B cell (primary cell): Measurements from ENCODE around the gene MICAL3. TPM values are rescaled to one million over a fixed set of nuclear protein-coding genes. Genes with fewer than 3 reads are reported as not detected.

Source experiments
- ATAC-seq: fragments of 200-7000 bp; cut with Tn5 transposase; one replicate; pipeline ENCODE4 v1.10.0; 2021; ENCODE audit warnings: low read depth, mild to moderate bottlenecking, moderate number of reproducible peaks, moderate library complexity
- CTCF ChIA-PET: fragments of 350-600 bp; sonication (Branson Sonifier 250); formaldehyde crosslinking; loops from one replicate; lab custom pipeline; 2021; ENCODE audit warnings: antibody characterized with exemption, inconsistent platforms; lab: Charles Lee
- POLR2A ChIA-PET: fragments of 350-600 bp; sonication (Branson Sonifier 250); formaldehyde crosslinking; loops from one replicate; lab custom pipeline; 2021; ENCODE audit warnings: antibody characterized with exemption; lab: Charles Lee
- DNase-seq: peaks from one replicate; pipeline ENCODE4 v3.0.0; 2013
- H2AFZ ChIP-seq: 2 replicates; pipeline ENCODE4 v1.6.1; 2012; ENCODE audit warnings: mild to moderate bottlenecking, low read depth, low read length; ENCODE audit not compliant: insufficient read depth, poor library complexity, severe bottlenecking
- H3K27ac ChIP-seq, 2 donors: 1 replicate in 1 of 2; 2 replicates in 1 of 2; pipeline ENCODE4 v1.5.1; 2012 to 2013; ENCODE audit warnings: low read length in 2 of 2, mild to moderate bottlenecking in 2 of 2, moderate library complexity in 1 of 2
- H3K27me3 ChIP-seq, 4 experiments: fragments of 200-600 bp in 1 of 4; sonication (generic) in 1 of 4; replicated peaks in 1 of 4; 1 replicate in 2 of 4; 2 replicates in 2 of 4; pipeline versions ENCODE4 v1.6.1 to v1.7.0; 2013 to 2016; ENCODE audit warnings: low read length in 3 of 4, mild to moderate bottlenecking in 2 of 4, mixed read lengths in 1 of 4, moderate library complexity in 1 of 4; ENCODE audit not compliant: insufficient read depth in 4 of 4, control insufficient read depth in 3 of 4; ENCODE audit errors: control extremely low read depth in 1 of 4
- H3K36me3 ChIP-seq, 2 experiments: replicated peaks in 1 of 2; 1 replicate in 1 of 2; 2 replicates in 1 of 2; pipeline versions ENCODE4 v1.6.1 to v1.7.1; 2013; ENCODE audit warnings: low read length in 1 of 2; ENCODE audit not compliant: insufficient read depth in 2 of 2, control insufficient read depth in 1 of 2; ENCODE audit errors: control extremely low read depth in 1 of 2, extremely low read depth in 1 of 2
- H3K4me1 ChIP-seq, 2 donors: fragments of 200-600 bp in 1 of 2; sonication (generic) in 1 of 2; 1 replicate in 1 of 2; 2 replicates in 1 of 2; pipeline versions ENCODE4 v1.5.1 to v1.6.1; 2013 to 2017; ENCODE audit warnings: low read length in 2 of 2; ENCODE audit not compliant: control insufficient read depth in 2 of 2, insufficient read depth in 2 of 2
- H3K4me2 ChIP-seq: replicated peaks from 2 replicates; pipeline ENCODE3; 2012; ENCODE audit warnings: mild to moderate bottlenecking, low read depth, low read length; ENCODE audit not compliant: poor library complexity, severe bottlenecking
- H3K4me3 ChIP-seq, 5 experiments: fragments of 200-600 bp in 1 of 5; sonication (generic) in 1 of 5; 1 replicate in 3 of 5; 2 replicates in 2 of 5; pipeline versions ENCODE4 v1.5.1 to v1.7.0; 2011 to 2016; ENCODE audit warnings: low read length in 4 of 5, mild to moderate bottlenecking in 4 of 5, low read depth in 2 of 5, control low read depth in 1 of 5, moderate library complexity in 1 of 5; ENCODE audit not compliant: insufficient read depth in 1 of 5; ENCODE audit errors: control extremely low read depth in 1 of 5, extremely low read depth in 1 of 5
- H3K79me2 ChIP-seq: fragments of 200-600 bp; sonication (generic); one replicate; pipeline ENCODE4 v1.6.0; 2016; ENCODE audit warnings: low read length; ENCODE audit not compliant: control insufficient read depth, insufficient read depth
- H3K9ac ChIP-seq: fragments of 200-600 bp; sonication (generic); 2 replicates; pipeline ENCODE4 v1.6.1; 2017; ENCODE audit warnings: mild to moderate bottlenecking, low read length, moderate library complexity
- H3K9me3 ChIP-seq, 3 donors: one replicate each; pipeline versions ENCODE4 v1.6.1 to v1.7.1; 2013; ENCODE audit warnings: low read length in 2 of 3; ENCODE audit not compliant: control insufficient read depth in 2 of 3, insufficient read depth in 1 of 3; ENCODE audit errors: control extremely low read depth in 1 of 3
- H4K20me1 ChIP-seq: 2 replicates; pipeline ENCODE4 v1.6.0; 2012; ENCODE audit warnings: mild to moderate bottlenecking, low read length; ENCODE audit not compliant: insufficient read depth, control insufficient read depth, poor library complexity, severe bottlenecking
- H3K27ac Mint-ChIP-seq: one replicate; pipeline ENCODE4 v1.8.0; 2021; ENCODE audit warnings: mixed read lengths
- H3K27me3 Mint-ChIP-seq: one replicate; pipeline ENCODE4 v1.8.0; 2021; ENCODE audit warnings: mixed read lengths
- H3K4me1 Mint-ChIP-seq: one replicate; pipeline ENCODE4 v1.8.0; 2021; ENCODE audit warnings: mixed read lengths
- H3K4me3 Mint-ChIP-seq: one replicate; pipeline ENCODE4 v1.8.0; 2021; ENCODE audit warnings: mixed read lengths
- H3K9me3 Mint-ChIP-seq: one replicate; pipeline ENCODE4 v1.8.0; 2022; ENCODE audit warnings: mixed read lengths; ENCODE audit not compliant: insufficient read depth
- CTCF ChIP-seq: fragments of 200-600 bp; IDR thresholded peaks from one replicate; pipeline ENCODE4 v1.8.0; 2022; ENCODE audit warnings: antibody characterized with exemption, mild to moderate bottlenecking
- EZH2 ChIP-seq: IDR thresholded peaks from 2 replicates; pipeline ENCODE4 v1.6.1; 2012; ENCODE audit warnings: borderline replicate concordance, low read depth, mild to moderate bottlenecking, moderate library complexity, low read length; ENCODE audit not compliant: insufficient read depth, poor library complexity, severe bottlenecking
- WGBS: methylation state at CpG from one replicate; pipeline ENCODE4 v1.1.5; 2013; ENCODE audit warnings: missing lambda C conversion rate; ENCODE audit not compliant: insufficient coverage; 5-methylcytosine and 5-hydroxymethylcytosine counted together
- intact Hi-C: fragments of 100-400 bp; cut with micrococcal nuclease; formaldehyde crosslinking; loops from one replicate; pipeline ENCODE4 v1.10.0; 2022
- polyA plus RNA-seq: library from polyadenylated mRNA; depleted of rRNA; stranded (reverse); fragments of >200 nt; gene quantifications from 2 replicates; pipeline ENCODE4 v1.2.3, GENCODE V29; 2012
- total RNA-seq, 2 donors: library from RNA; stranded (reverse); fragments of 120-200 nt in 1 of 2; gene quantifications; 1 replicate in 1 of 2; 2 replicates in 1 of 2; pipeline versions ENCODE4 v1.2.3 to v1.2.4, GENCODE V29; 2013 to 2022

MICAL3 gene
- total and polyA plus RNA-seq, 2 donors (not counting 1 experiment from before 2014, with no cell fraction given) = 50.5 to 253 TPM

DNA sequence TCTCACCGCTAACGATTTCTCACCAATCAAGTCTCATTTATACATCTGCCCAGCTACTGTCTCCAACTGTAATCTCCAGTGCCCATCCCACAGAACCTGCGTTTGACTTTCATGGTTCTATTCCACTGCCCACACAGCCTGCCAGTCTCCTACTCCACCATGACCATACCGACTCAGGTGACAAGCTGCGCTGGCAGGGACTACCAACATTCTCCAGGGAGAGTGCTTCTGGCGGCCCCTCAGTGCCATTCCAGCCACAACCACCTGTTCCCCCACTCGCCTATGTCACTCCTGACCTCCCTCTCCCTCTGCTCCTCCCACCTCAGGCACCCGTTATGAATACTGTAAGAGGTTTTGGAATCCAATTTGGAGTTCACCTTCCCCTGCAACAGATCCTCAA is 141.6 kb downstream of the MICAL3 start:
- TF ChIP-seq CTCF (no peak), EZH2 (no peak)
- DNase-seq (no peak), ATAC-seq (no peak)
- Mint-ChIP-seq H3K4me3 (no peak overlapping the region), H3K27me3 (no peaks in the 10 kb centered on the region), H3K27ac (peak overlapping the region; percentile 23), H3K4me1 (no peaks in the 10 kb centered on the region), H3K9me3 (no peaks in the 10 kb centered on the region)
- CTCF ChIA-PET = interaction anchor here (1.0 kb wide), 1 partner anchor 193 kb away, joined by 4 read pairs; no protein-coding TSS in a partner anchor
- intact Hi-C loops = no loop called here
- 100% methylated on average over 6 of the region's 8 CpGs for WGBS
- H3K4me3 ChIP-seq = no peak overlapping the region
- POLR2A ChIA-PET = no interaction called here
- H3K4me2 ChIP-seq = no peak overlapping the region
- H4K20me1 ChIP-seq = peaks cover 57% of the 10 kb centered on the region
- no peak overlapping the region for H2AFZ ChIP-seq
- peaks cover 68% of the 10 kb centered on the region for H3K79me2 ChIP-seq
- H3K27me3 ChIP-seq = no peaks in the 10 kb centered on the region
- no peak overlapping the region for H3K27ac ChIP-seq
- H3K9ac ChIP-seq = no peak overlapping the region
- peaks cover 0 to 91% of the 10 kb centered on the region in 2 experiments for H3K36me3 ChIP-seq
- no peaks in the 10 kb centered on the region for H3K9me3 ChIP-seq
- no peaks in the 10 kb centered on the region for H3K4me1 ChIP-seq

- no peak for ATAC-seq
- Histone ChIP-seq H3K9me3 (no peaks in the 10 kb centered on the region), H3K4me1 (no peaks in the 10 kb centered on the region), H3K79me2 (peaks cover 68% of the 10 kb centered on the region), H2AFZ (no peak overlapping the region), H3K36me3 (peaks cover 0 to 91% of the 10 kb centered on the region in 2 experiments), H3K9ac (no peak overlapping the region), H3K27ac (no peak overlapping the region), H3K27me3 (no peaks in the 10 kb centered on the region), H3K4me2 (no peak overlapping the region), H4K20me1 (peaks cover 62% of the 10 kb centered on the region), H3K4me3 (no peak overlapping the region)
- Mint-ChIP-seq H3K27ac (peak overlapping the region; percentile 26), H3K9me3 (no peaks in the 10 kb centered on the region), H3K27me3 (no peaks in the 10 kb centered on the region), H3K4me1 (no peaks in the 10 kb centered on the region), H3K4me3 (no peak overlapping the region)
- intact Hi-C loops = no loop called here
- TF ChIP-seq CTCF (no peak), EZH2 (no peak)
- no peak for DNase-seq
- ChIA-PET POLR2A (no interaction called here), CTCF (interaction anchor here (1.0 kb wide), 1 partner anchor 194 kb away, joined by 4 read pairs; no protein-coding TSS in a partner anchor)
- 94% methylated on average over 2 of the region's 2 CpGs for WGBS
Measured at GRCh38 chr22:17882162-17882561, 142.2 kb downstream of the MICAL3 start.
